H1 (cell line): ENCODE measurements around the gene LRRC3C. TPM values are rescaled to one million over a fixed set of nuclear protein-coding genes. Genes with fewer than 3 reads are reported as not detected.

Experiments
- SAP30 ChIP-seq: fragments of 300-600 bp; sonication (generic); IDR thresholded peaks from 2 replicates; pipeline ENCODE4 v1.7.1; 2012; ENCODE audit warnings: low read length, moderate library complexity, mild to moderate bottlenecking, inconsistent platforms; ENCODE audit not compliant: insufficient read depth, insufficient replicate concordance
- polyA plus RNA-seq, 7 experiments: library from polyadenylated mRNA; depleted of rRNA in 3 of 7; stranded (reverse) in 5 of 7; unstranded in 2 of 7; fragments of >200 nt in 5 of 7; fragments of 200-250 nt in 2 of 7; gene quantifications; 1 replicate in 5 of 7; 2 replicates in 1 of 7; 4 replicates in 1 of 7; pipeline versions ENCODE4 v1.2.1 to v1.2.3, GENCODE V29; 2011 to 2013; ENCODE audit warnings: missing spikeins in 2 of 7, mixed read lengths in 2 of 7
- total RNA-seq: library from RNA; stranded (reverse); fragmentation: NEBNext Ultra II Directional; extraction: Animal tissue kit (Norgen Biotek cat#: 25700); gene quantifications from 2 replicates; pipeline ENCODE4 v1.2.1, GENCODE V29; 2021
- TF ChIP-seq, protein P1 (sequence below): fragments of 300-600 bp; sonication (generic); IDR thresholded peaks from 2 replicates; pipeline ENCODE4 v1.7.1; 2012; ENCODE audit warnings: low read length, moderate library complexity, mild to moderate bottlenecking, inconsistent platforms; ENCODE audit not compliant: insufficient replicate concordance

Gene LRRC3C
- total and polyA plus RNA-seq, 2 of the 8 experiments (the other 6 are each of a cell fraction or from before 2014, with no cell fraction given), result not detected

DNA sequence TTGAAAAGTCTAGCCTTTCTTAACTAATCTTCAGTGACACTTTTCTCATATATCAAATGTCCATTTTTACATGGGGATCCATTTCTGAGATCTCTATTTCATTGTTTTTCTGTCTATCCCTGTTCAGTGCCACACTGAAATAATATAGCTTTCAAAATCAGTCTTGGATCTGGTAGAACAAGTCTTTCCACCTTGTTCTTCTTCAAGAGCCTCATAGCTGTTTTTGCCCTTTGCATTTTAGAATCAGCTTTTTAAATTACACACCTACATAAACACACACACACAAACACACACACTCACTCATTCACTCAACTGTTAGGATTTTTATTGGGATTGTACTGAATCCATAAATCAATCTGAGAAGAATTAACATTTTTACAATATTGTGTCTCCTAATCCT is 28.3 kb upstream of the LRRC3C start (continued):
- TF ChIP-seq, protein P1, sequence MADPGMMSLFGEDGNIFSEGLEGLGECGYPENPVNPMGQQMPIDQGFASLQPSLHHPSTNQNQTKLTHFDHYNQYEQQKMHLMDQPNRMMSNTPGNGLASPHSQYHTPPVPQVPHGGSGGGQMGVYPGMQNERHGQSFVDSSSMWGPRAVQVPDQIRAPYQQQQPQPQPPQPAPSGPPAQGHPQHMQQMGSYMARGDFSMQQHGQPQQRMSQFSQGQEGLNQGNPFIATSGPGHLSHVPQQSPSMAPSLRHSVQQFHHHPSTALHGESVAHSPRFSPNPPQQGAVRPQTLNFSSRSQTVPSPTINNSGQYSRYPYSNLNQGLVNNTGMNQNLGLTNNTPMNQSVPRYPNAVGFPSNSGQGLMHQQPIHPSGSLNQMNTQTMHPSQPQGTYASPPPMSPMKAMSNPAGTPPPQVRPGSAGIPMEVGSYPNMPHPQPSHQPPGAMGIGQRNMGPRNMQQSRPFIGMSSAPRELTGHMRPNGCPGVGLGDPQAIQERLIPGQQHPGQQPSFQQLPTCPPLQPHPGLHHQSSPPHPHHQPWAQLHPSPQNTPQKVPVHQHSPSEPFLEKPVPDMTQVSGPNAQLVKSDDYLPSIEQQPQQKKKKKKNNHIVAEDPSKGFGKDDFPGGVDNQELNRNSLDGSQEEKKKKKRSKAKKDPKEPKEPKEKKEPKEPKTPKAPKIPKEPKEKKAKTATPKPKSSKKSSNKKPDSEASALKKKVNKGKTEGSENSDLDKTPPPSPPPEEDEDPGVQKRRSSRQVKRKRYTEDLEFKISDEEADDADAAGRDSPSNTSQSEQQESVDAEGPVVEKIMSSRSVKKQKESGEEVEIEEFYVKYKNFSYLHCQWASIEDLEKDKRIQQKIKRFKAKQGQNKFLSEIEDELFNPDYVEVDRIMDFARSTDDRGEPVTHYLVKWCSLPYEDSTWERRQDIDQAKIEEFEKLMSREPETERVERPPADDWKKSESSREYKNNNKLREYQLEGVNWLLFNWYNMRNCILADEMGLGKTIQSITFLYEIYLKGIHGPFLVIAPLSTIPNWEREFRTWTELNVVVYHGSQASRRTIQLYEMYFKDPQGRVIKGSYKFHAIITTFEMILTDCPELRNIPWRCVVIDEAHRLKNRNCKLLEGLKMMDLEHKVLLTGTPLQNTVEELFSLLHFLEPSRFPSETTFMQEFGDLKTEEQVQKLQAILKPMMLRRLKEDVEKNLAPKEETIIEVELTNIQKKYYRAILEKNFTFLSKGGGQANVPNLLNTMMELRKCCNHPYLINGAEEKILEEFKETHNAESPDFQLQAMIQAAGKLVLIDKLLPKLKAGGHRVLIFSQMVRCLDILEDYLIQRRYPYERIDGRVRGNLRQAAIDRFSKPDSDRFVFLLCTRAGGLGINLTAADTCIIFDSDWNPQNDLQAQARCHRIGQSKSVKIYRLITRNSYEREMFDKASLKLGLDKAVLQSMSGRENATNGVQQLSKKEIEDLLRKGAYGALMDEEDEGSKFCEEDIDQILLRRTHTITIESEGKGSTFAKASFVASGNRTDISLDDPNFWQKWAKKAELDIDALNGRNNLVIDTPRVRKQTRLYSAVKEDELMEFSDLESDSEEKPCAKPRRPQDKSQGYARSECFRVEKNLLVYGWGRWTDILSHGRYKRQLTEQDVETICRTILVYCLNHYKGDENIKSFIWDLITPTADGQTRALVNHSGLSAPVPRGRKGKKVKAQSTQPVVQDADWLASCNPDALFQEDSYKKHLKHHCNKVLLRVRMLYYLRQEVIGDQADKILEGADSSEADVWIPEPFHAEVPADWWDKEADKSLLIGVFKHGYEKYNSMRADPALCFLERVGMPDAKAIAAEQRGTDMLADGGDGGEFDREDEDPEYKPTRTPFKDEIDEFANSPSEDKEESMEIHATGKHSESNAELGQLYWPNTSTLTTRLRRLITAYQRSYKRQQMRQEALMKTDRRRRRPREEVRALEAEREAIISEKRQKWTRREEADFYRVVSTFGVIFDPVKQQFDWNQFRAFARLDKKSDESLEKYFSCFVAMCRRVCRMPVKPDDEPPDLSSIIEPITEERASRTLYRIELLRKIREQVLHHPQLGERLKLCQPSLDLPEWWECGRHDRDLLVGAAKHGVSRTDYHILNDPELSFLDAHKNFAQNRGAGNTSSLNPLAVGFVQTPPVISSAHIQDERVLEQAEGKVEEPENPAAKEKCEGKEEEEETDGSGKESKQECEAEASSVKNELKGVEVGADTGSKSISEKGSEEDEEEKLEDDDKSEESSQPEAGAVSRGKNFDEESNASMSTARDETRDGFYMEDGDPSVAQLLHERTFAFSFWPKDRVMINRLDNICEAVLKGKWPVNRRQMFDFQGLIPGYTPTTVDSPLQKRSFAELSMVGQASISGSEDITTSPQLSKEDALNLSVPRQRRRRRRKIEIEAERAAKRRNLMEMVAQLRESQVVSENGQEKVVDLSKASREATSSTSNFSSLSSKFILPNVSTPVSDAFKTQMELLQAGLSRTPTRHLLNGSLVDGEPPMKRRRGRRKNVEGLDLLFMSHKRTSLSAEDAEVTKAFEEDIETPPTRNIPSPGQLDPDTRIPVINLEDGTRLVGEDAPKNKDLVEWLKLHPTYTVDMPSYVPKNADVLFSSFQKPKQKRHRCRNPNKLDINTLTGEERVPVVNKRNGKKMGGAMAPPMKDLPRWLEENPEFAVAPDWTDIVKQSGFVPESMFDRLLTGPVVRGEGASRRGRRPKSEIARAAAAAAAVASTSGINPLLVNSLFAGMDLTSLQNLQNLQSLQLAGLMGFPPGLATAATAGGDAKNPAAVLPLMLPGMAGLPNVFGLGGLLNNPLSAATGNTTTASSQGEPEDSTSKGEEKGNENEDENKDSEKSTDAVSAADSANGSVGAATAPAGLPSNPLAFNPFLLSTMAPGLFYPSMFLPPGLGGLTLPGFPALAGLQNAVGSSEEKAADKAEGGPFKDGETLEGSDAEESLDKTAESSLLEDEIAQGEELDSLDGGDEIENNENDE, result no peak
- TF ChIP-seq SAP30, result no peak
